Gastrocnemius medialis (tissue), 4 donors: ENCODE results near the gene RBL1.

Source experiments
- CTCF ChIP-seq, 5 experiments: fragments of 450-650 bp in 3 of 5; fragments of 200-600 bp in 2 of 5; sonication (generic) in 2 of 5; IDR thresholded peaks in 4 of 5; conservative IDR thresholded peaks in 1 of 5; 1 replicate in 4 of 5; 2 replicates in 1 of 5; pipeline ENCODE4 v1.5.1; 2016 to 2019; ENCODE audit warnings: antibody characterized with exemption in 5 of 5, mild to moderate bottlenecking in 3 of 5, moderate library complexity in 3 of 5
- POLR2A ChIP-seq, 2 donors: fragments of 450-650 bp; IDR thresholded peaks; one replicate each; pipeline ENCODE4 v1.6.1; 2017; ENCODE audit warnings: antibody characterized with exemption in 2 of 2, mild to moderate bottlenecking in 2 of 2, moderate library complexity in 2 of 2

GRCh38 chr20:36959242-36959641 lies 136.6 kb downstream of the RBL1 start:
- TF ChIP-seq CTCF (IDR thresholded peaks at IDR 0.05 in 4 of 5, conservative IDR thresholded peaks at IDR 0.05 in 1 of 5) (no peak), POLR2A (IDR thresholded peaks at IDR 0.05) (no peak)
